HG02840 (cell line): ENCODE results near the gene TKT.

Experiments
- ATAC-seq: cut with Tn5 transposase; IDR thresholded peaks from one replicate; pipeline ENCODE4 v1.9.1; 2021; ENCODE audit warnings: mild to moderate bottlenecking, moderate library complexity, moderate number of reproducible peaks; ENCODE audit not compliant: unreplicated experiment, low FRiP score

TKT gene

DNA sequence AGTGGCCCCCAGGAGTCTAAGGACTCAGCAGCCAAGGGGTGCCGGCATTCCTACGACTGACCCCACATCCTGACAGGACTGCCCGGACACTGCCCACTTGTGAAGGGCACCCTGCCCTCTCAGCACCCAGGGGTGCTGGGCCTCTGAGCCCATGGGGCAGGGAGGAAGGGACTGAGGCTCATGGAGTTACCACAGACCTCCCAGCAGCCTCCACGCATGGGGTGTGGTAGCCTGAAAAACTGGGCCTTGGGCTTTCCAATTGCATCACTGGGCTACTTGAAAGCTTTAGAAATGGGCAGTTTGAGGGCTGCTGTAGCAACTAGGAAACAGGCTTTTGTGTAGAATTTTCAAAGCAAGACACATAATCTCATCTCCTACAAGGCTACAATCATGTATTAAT is 13.2 kb downstream of the TKT start:
- ATAC-seq = no peak

DNA sequence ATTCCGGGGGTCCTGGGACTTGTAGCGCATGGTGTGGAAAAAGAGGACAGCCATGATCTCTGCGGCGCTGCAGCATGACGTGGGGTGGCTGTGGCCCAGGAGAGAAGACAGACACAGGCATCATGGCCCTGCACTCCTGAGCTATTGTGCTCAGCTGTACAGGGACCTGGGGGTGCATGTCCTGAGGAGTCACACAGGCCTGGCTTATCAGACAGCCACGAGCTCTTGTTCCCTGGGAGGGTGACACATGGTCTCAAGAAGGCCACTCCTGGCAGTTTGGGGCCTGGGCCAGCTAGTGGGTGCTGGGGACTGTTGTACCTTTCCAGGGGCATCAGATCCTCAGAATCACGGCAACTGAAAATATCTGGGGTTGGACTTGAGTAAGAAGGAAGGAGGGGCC is 13.7 kb downstream of the TKT start:
- no peak for ATAC-seq

DNA sequence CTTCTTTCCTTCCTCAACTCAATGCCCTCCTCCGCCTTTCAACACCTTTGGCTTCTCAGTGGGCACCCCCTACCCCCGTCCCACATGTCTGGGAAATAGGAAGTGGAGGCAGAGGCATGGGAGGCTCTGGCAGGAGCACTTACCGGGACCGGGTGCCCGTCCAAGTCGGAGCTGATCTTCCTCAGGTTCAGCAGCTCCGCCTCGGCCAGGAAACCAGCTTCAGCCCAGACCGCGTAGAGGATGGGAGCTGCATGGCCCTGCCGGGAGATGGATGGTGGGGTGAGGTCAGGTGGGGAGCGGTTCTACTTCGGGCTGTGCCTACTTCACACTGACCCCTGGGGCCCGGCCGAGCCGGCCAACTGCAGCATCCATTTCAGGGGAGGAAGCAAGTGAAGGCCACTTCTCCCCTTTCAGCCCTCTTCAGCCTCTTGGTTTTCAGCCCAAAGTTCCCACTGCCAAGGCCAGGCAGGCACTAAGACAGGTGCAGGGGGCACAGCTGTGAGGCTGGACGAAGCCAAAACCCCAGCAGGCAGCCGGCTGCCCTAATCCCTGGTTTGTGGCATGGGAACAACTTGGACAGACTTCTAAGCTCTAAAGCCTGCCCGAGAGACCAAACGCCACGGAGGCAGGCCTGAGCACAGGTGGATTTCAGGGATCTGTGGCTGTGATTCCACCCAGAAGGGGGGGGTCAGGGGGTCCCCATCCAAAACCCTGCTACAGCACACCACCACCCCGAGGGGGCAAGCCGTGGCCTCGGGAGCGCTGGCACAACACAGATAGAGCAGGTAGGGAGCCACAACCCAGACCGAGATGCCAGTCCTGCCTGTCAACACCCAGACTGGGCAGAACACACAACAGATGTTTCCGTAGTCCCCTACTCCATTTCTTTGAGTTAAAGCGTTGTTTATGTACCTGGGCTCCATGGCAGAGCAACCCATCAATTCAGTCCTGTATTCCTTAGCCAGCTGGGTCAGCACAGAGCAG is 14.5 kb downstream of the TKT start:
- no peak for ATAC-seq

DNA sequence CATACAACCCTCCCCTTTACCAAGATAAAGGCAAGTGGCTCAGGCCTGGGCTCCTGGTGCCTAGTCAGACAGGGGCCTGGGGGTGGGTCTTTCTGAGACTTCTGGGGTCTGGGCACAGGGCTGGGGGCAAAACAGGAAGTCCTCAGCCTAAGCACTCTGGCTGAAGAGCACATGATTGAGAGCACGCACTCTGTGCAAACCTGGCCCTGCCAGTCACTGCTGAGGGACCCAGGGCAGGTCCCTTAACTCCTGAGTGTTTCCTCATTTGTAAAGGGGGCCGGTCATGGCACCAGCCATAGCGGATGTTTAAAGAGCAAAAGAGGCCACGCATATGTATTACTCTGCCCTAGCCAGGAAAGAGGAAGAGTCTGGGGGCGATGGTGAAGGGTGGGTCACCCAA is 16.0 kb downstream of the TKT start:
- no peak for ATAC-seq

DNA sequence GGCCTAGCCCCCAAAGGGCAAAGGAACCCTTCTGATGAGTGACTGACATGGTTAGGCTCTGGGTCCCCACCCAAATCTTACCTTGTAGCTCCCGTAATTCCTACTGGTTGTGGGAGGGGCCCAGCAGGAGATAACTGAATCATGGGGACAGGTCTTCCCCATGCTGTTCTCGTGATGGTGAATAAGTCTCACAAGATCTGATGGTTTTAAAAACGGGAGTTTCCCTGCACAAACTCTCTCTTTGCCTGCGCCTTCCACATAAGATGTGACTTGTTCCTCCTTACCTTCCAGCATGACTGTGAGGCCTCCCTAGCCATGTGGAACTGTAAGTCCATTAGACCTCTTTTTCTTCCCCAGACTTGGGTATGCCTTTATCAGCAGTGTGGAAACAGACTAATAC is 16.9 kb downstream of the TKT start:
- ATAC-seq = no peak

DNA sequence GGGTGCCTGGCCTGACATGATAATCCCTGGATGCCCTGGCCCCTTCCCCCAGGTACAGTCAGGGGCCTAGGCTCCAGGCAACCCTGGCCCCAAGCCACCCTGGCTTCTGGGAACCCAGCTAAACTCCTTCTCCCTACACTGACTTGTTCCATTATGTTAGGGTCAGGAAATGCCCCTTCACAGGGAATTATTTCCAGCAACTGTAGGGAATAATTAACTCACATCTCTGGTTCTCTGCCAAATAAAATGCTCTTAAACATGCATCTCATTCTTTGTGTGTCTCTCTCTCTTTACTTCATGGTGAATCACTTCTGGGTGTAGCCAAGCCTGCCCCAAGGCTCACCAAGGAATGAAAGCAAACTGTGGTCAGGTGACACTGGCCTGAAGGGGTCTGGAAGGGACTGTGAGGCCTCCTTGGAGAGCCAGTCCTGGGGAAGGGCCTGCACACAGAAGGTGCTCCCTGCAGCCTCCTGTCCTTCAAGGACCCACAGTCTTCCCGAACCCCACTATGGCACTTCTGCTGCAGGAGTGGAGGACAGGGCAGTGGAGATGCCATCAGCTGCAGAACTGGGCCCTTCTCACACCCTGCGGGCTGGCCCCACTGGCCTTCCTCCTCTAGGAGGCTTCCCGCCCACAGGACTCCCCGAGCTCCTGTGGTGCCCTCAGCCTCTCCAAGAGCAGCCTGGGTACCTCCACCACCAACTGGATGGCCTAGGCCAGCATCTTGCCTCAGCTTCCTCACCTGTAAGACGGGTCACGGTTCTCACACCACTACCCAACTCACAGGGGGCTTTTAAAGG is 17.6 kb downstream of the TKT start:
- ATAC-seq = no peak

DNA sequence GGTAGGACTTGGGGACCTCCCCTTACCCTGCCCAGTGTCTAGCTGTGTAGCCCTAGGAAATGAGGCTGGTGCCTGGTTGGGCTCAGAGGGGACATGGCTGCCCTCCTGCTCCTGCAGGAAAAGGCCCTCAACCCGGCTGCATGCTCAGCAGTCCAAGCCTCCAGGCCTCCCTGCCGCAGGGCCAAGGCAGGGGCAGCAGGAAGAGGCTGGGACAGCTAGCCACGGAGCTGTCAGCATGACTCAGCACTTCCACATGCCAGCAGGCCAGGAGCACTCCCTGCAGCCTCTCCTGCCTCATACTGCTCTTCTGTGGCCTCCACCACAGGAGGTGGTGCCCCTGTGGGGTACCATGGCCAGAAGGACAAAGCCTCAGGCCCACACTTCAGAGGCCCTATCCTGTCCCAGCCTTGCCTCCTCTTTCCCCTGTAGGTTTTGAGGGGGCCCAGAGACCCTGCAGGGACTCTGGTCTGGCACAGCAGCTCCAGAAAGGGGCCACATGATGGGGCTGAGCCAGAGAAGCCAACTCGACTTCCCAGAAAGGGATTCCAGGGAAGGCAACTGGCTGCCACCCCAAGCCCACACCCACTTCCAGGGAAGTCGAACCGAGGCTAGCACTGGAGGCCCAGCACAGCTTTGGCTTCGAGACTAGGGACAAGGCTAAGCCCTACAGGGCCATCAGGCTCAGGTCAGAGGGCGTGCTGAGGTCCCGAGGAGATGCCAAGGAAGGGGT is 19.5 kb downstream of the TKT start:
- ATAC-seq = no peak

DNA sequence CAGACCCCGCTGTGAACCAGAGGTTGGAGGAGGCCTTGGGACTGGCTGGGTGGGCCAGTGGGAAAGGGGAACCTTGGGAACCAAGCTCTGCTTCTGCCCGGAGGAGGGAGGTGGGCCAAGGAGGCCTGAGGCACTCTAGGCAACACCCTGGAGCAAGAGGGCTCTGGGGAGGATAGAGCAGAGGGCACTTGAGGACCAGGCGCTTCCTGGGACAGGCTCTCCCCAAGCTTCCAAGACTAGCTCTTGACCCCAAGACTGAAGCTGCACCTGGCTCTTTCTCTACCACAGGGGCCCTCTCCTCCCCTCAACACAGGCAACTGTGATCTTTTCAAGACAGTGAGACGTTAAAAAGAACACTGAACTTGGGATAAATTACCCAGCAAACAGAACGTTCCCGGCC is 20.3 kb downstream of the TKT start:
- ATAC-seq = no peak

DNA sequence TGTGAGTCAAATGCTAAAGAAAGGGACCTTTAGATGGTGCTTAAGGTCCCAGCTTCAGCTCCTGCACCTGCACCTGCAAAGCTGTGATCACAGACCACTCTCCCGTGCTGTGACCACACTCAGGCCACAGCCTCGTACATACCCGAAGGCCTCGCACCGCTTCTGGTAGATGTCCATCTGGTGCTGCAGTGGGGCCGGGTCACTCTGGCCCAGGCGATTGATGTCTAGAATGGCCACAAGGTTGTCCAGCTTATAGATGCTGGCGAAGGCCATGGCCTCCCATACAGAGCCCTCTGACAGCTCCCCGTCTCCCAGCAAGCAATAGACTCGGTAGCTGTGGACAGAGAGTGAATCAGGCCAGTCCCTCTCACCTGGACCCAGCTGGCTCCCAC is 21.0 kb downstream of the TKT start:
- ATAC-seq = no peak

DNA sequence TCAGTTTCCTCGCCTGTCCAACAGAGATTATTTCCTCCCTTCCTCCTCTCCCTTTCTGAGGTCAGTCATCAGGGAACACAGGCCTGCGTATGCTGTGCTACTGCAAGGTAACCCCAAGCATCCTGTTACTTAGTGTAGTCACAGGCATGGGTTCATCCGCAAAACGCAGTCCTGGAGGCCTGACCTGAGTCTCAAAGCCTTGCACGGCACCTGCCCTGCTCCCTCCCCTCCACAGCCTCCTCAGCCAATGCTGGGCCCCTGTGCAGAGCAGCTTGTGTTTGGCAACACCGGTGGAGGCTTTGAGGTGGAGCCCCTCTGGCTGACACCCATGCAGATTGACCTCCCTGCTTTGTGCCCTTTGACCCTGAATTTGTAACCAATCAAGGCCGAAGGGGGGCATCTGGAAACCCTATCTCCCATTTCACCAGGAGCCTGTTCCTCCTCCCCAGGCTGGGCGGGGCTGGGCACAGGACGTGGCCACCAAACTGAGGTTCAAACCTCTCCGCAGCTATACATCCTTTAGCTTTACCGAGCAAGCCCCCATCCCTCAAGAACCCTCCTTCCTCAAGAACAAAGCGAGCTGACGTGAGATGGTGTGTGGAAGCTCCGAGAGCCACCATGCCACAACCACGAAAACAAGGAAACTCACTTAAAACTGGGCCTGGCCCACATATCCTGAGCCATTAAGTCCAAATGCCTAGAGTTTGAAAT is 21.5 kb downstream of the TKT start:
- no peak for ATAC-seq

DNA sequence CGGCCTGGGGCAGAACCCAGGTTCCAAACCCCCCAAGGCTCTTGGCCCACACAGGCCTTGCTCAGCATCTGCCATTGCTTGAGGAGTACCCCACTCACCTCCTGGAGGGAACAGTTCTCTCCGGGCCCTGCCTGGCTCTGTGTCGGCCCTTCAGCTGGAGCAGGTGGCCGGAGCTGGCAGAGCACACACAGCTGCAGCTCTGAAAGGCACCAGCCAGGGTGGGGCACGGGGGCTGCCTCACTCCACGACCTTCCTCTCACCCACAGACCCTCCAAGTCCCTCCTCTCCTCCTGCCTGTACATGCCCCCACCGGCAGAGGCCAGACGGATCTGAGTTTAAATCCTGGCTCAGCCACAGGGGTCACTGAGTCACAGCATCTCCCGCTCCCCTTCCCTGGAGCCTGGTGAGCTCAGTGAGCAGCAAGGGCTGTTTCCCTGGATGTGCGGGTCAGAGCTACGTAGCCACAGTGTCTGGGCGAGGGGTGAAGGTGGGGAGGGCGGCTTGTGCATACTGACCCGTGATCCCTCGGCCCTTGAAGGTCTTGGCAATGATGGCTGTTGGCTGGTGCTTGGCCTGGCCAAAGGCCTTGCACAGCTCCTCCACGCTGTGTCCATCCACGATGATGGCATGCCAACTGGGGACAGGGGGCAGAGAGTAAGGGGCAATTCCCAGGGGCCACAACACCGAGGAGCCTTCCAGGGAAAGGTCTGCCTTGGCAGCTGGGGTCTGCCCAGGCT is 23.0 kb downstream of the TKT start:
- no peak for ATAC-seq

DNA sequence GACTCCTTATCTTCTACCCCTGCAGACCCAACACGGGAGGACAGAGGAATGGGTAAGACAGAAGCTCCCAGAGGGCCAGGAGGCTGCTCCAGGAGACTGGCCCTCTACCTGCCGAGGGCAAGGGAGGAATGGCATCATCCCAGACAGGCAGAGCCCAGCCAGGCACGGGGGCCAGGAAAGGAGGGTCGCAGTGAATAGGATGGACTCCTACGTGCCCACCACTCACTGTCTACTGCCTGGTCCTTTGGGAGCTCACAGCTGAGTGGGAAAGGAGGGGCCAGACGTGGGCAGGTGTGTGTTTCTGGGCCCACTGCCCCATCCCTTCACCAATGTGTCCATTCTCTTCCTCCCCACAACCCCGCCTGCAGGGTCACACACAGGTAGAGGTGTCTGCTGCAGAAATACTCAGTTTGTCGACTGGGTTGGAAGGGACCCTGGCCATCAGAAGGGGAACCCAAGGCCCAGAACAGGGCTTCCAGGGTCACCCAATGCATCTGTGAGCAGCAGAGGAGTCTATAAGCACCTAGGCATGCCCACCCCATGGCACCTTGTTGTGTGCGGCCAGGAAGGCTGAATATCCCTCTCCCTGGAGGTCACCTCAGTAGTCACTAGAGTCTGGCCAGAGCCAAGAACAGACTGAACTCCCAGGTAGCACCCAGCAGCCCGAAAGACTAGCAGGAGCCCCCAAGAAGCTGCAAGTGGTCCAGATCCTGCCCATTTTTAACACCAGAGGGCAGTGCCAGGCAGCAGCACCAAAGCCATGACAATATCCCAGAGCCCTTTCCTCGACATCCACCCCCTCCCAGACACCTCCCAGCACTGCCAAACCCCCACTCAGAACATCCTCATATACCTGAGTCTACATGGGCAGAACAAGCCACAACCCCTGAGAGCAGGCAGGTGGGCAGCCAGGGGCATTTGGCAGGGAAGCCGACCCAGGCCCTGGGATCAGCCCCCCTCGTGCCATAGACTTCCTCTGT is 24.0 kb downstream of the TKT start:
- ATAC-seq = no peak

DNA sequence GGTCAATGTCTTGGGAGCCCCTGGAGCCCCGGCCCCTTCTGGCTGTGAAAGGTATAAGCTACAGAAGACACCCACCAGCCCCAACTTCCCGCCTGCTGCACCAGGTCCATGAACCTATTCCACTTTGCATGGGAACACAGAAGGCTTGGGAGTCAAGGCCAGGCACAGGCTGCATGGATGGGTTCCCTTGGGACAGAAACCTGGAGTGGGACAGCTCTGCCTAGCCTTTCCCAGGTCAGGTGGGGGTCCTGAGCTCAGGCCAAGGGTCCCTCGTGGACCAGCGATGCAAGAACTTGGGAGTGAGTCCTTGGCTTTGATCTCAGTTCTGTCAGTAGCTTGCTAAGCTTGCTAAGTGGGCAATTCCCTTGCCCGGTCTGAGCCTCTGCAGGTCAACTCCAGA is 25.0 kb downstream of the TKT start:
- ATAC-seq = no peak

DNA sequence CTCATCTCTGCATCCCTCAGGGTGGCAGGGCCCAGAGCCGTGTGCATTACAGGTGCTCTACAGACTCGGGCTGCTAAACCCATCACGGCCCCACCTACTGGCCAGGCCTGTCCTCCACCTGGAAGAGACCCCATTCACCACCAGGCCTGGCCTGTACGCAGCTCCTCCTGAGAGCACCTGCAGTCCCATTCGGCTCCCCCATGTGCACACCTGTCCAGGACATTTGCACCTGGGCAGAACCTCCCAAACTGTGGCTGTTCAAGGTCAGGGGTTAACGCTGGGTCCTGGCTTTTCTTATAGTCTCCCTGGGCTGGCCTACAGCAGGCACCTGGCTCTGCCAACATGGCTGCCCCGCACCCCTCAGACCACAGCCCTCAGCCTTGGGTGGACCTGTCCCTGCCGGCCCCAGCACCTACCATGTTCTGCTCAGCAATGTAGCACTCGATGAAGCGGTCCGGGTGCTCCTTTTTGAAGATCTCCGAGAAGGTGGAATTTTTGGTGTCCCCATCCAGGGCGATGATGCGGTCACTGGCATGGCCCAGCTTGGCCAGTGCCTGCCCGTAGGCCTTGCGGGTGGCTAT is 25.7 kb downstream of the TKT start:
- no peak for ATAC-seq

DNA sequence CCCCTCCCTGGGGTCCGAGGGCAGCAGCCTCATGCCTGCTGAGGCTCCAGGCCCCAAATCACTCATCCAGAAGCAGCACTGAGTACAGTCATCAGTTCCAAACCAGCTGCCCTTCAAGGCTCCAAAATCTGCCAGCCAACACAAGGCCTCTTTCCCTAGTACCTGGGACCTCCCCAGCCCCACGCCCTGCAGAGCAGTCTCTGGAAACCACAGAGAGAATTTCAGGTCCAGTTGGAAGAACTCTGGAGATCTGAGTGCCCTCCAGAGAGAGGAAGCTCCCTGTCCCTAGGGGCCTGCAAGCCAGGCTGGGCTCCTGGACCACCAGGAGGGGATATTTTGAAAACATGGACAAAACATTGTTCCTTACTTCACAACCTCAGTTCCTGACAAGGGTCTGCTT is 26.2 kb downstream of the TKT start:
- ATAC-seq = no peak

DNA sequence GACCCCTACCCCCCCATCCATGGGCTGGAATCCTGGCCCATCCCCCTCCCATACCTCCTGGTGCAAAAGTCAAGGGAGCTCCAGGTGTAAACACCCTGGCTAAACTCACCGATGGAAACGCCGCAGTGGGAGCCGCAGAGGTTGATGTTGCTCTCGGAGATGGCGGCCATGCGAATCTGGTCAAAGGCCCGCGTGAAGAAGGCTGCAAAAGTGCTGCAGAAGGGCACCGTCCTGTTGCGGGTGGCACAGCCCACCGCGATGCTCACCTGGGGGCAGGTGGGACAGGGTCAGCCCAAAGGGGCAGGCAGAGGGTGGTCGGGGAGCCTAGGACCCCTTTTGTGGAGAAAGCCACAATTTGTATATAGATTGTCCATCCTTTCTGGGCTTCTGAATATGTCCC is 26.7 kb downstream of the TKT start:
- ATAC-seq = no peak

DNA sequence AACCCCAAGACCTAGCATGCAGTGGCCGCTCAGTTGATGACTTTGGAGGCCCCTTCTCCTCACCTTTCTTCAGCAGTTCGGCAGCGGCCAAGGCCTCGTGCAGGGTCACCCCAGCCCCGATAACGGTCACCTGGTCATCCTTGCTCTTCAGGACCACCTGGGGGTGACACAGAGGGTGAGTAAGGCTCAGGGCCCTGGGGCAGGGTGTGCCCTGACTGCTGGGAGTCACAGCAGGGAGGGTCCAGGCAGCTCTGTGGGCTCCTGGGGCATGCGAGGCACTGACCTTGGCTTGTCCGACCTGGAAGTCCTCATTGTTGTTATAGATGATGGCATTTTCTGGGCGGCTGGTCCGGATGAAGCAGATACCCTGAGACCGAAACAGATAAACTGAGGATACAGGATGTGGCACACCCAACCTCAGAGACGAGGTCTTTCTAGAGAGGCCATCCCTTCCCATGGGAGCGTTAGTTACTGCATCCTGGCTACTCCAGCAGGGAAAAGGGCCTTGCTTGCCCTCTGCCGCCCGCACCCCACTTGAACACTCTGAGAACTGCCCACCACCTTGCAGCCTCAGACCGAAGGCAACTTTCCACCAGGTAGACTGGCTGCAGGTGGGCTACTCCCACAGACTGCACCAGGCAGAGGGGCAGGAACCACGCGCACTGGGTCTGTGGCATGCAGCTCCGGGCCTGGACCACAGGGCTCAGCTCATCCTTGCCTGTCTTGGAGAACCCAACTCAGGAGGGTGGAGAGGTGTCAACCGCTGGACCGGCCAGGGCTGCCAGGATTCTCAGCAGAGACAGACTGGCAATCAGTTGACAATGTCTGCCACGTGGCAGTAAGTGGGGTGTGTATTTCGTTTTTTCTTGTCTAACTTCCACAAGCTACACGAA is 27.6 kb downstream of the TKT start:
- ATAC-seq = no peak
